Hematopoietic multipotent progenitor cell treated with erythropoietin and hydrocortisone succinate and interleukin-3 and kit ligand, for 15 days (in vitro differentiated cells): ENCODE results near the gene SKAP1.

Experiments
- DNase-seq: peaks from one replicate; pipeline ENCODE4 v3.0.0-alpha.2; 2015; ENCODE audit warnings: low spot score

Gene SKAP1

GRCh38 chr17:48174833-48175523 lies 255.0 kb downstream of the SKAP1 start:
- DNase-seq, result no peak

DNA sequence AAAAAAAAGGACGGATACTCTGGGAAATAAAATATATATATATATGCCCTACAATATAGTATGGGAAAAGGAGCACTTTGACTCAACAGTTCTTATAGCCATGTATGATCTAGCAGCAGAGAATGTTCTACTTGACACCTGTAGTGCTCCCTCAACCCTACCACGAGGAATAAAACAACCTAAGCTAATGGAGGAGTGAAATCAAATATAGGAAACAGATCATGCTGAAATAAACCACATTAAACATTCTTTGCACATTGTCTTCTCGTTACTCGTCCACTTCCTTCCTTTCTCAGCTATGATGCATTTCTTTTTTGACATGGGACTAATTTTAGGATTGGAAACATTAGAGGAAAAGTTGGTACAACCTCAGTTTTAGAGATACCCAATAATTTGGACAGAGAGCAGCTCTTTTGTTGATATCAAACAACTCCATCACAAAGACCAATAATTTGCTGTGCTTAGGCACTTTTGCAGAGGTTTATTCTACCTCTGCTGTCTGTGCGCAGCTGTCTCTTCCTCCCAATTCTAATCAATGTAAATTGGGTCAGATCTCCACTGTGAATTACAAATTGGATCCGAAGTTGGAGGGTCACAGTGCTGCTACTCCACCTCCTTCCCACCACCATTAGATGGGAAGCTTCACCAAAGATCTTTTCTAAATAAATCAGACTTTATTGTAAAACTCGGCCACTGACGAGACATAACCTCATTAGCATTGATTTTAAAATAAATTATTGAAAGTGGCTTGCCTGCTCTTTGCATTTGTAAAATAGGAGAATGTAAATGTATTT lies 256.6 kb downstream of the SKAP1 start:
- no peak for DNase-seq

DNA sequence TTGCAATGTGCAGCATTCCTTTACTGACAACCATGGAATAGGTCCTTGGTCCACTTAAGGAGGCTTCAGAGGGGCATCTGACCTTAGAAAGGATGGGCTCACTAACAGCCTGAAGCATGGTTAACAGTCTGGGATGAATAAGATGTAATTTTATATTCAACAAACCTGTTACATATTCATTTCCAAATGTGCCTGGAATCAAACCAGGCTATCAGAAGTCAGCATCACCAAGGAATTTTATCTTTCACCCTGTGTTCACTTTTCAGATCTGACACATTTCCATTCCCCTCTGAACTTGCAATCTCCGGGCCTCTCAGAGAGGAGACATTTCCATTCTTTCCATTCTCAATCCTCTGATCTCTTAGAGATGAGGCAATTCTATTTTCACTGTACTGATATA lies 260.1 kb downstream of the SKAP1 start:
- no peak for DNase-seq

DNA sequence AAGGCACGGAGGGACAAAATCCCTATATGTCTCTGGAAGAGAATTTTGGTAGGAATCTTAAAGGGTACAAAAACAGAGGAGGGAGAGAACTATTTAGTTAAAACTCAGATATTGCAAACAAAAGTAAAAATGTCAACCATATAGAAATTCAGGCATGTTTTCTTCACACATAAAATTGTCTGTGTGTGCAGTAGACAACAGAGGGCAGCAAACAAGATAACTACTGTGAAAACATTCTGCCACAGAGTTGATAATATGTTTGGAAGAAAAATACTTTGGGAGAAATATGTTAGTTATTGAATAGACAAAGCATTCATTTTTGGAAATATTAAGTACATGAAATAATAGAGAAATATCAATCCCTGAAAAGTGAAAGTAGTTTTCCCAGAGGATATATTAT lies 266.2 kb downstream of the SKAP1 start:
- no peak for DNase-seq

DNA sequence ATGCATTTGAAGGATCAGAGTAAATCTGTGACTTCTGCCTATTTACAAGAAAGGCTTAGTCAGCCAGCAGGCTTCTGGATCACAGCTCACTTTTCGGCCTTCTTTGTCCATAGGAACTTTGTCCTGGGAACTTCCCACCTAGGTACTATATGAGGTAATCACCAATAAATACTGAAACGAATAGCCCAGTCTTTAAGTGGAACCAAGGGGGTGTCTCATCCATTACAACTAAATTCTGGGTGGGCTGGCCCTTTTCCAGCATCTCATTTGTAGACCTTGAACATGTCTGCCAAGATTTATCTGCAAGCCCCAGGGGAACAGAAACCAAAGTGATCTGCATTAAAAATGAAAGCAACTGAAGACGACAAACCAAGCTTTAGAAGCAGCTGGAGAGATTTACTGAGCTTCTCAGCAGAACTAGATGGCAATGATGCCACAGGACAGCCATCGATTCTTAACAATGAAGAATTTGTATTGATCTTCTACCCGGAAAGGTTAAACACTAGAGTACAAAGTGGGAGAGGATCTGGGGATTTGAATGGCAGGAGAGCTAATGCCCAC lies 267.0 kb downstream of the SKAP1 start:
- DNase-seq, result no peak

GRCh38 chr17:48162306-48162934 lies 267.6 kb downstream of the SKAP1 start:
- no peak for DNase-seq

GRCh38 chr17:48161127-48161905 lies 268.7 kb downstream of the SKAP1 start:
- no peak for DNase-seq

DNA sequence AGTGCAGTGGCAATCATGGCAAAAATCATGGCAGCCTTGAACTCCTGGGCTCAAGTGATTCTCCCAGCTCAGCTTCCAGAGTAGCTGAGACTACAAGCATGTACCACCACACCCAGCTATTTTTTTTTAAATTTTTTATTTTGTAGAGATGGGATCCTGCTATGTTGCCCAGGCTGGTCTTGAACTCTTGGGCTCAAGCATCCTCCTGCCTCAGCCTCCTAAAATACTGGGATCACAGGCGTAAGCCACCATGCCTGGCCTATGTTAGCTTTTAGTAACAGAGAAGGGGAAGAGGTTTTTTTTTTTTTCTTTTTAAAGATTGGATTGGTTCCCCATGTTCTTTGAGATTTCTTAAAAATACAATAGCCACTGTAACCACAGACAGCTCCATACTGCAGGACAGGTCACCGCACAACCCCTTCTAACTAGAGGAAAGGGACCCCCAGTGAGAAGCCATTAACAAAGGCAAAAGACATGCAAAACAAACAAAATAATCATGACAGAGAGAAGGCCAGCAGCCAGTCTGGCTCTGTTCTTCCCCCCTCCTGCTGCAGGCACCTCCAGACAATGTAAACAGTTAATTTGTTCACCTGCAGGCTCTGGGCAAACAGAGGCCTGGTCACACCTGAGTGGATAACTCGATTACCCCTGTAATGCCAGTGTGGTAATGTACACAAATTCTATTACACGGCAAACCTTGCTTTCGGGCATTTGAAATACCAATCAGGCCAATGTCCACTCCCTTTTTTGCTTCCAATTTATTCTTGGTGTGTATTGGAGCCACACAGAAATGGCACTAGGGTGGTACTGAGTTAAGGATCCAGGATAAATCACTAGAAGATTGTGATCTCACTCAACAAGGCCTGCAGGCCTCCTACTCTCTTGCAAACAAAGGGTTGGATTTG lies 269.6 kb downstream of the SKAP1 start:
- no peak for DNase-seq

DNA sequence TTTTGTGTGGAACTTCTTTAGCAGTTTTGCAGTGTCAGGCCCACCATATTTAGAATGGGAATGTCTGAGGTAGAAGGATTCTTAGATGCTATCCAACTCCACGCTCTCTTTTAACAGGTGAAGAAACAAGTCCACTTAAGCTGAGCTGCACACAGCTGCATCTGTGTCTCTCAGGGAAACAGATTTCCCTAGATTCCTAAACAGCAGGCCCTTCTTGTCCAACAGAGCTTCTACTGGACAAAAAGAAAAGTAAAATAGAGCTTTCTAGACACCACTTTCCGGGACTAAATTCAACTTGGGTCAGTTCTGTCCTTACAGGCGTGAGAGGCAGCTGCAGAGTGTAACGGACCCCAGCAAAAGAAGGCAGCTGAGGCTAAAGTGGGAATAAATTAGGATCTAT lies 270.8 kb downstream of the SKAP1 start:
- no peak for DNase-seq

DNA sequence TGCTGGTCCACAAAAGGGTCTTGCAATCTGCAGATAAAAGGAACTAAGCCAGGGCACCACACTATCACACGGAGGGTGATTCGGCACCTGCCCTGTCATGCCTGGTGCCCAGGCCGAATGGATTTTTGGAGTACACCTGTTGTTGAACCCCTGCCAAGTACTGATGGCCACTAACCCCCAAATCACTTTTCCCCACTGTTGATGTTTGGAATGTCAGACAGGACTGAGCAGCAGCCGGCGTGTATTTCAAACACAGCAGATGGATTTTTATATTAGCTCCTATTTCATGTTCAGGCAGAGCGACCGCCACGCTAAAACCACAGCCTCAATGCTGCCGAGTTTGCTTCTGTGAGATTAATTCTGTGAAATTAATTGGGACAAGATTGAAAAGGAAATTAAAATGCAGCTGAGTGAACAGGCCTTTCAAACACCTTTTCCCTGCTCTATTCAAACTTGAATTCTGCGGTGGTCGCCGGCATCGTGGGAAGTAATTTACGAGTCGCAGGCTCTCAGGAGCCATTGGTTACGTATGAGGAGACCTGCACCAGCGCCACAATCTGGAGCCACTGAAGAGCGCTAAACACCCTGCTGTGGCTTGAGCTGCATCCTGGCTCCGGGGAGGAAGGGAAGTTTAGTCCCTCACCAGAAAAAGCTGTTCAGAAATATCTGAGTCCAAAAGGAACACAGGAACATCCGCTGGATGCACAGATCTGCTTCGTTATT lies 274.0 kb downstream of the SKAP1 start:
- DNase-seq, result no peak

DNA sequence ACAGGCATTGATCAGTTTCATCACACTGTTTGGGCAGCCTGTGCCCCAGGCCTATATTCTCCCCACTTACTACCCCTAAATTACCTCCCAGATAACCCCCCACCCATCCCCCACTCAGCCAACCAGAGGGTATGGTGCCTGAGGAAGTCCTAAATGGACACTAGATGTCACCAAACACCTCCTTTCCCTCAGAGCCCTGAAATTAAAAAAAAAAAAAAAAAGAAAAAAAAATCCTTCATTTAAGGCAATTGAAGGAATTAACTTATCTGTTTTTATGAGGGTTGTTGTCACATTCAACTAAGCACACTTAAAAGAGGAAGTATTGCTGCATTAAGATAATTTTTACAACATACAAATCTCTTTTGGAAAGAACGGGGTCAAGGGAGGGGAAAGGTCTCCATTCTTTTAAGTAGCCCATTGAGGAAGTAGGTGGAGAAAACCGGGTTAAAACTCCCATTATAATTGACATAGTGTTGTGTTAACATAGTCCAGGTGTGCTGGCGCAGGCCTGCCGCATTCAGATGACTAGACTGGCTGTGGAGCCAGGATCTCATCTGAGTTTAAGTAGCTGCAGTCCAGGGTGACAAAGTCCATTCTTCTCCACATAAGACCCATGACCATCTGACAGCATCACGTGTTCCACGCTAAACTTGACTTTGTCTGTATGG lies 276.2 kb downstream of the SKAP1 start:
- DNase-seq, result no peak

DNA sequence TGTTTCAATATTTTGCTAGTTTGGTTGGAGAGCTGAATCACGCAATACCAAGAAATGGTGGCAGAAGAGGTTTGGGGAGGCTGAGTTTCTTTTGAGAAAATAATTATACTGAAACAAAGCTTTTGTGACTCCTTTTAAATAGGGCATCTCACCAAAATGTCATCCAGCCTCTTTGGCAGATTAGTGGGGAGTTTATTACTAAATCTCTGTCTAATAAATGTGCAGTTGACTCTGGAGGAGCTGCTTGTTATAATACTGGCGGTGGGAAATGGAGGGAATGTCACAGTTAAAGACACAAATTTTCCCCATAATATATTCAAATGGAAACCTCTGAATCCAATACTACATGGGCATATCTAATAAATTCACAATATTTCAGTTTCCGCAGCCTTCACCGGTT lies 277.7 kb downstream of the SKAP1 start:
- DNase-seq, result no peak

GRCh38 chr17:48151220-48151619 lies 278.8 kb downstream of the SKAP1 start:
- DNase-seq, result no peak

GRCh38 chr17:48150597-48151001 lies 279.4 kb downstream of the SKAP1 start:
- no peak for DNase-seq

DNA sequence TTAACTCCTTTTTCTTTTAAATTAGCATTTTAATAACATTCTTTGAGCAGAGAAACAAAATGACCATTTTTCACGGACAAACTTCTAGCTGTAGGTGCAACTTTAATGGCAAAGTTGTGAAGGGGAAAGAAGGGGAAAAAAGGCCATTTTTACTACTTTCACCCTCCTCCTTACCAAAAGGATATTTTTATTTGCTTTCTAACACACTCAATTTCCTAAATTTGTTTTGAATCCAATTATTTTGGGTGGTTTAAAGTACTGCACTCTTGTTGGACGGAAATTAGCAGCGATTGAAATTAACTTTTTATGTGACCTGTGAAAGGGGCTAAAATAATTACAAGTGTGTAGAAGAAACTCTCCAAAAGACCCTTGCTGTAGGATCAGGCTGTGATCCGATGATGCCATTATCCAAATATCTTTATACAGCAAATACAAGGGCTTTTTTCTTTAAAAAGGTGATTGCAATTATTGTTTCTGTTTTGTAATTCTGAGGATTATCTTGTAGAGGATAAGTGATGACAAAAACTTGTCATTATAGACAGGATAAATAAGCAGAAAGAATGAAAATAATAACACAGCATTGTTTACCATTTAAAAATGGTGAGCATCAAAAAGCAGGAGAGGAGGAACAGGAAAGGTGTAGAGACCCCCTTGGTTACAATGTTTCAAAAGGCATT lies 280.1 kb downstream of the SKAP1 start:
- DNase-seq, result no peak

- DNase-seq, result no peak
Observed at GRCh38 chr17:48148854-48149786, 280.9 kb downstream of the SKAP1 start.

- DNase-seq, result no peak
Observed at GRCh38 chr17:48148029-48148770, 281.8 kb downstream of the SKAP1 start.
